Osteocyte (in vitro differentiated cells): Measurements from ENCODE around the gene TEX261. TPM values are rescaled to one million over a fixed set of nuclear protein-coding genes. Genes with fewer than 3 reads are reported as not detected.

Experiments used
- DNase-seq: peaks from one replicate; pipeline ENCODE4 v3.0.0; 2021; ENCODE audit warnings: mixed read lengths; ENCODE audit not compliant: unreplicated experiment; ENCODE audit errors: extremely low spot score
- H3K27ac Mint-ChIP-seq: one replicate; pipeline ENCODE4 v1.8.0; 2021; ENCODE audit warnings: mild to moderate bottlenecking, mixed read lengths; ENCODE audit not compliant: unreplicated experiment
- H3K27me3 Mint-ChIP-seq: one replicate; pipeline ENCODE4 v1.8.0; 2021; ENCODE audit warnings: mixed read lengths; ENCODE audit not compliant: unreplicated experiment
- H3K36me3 Mint-ChIP-seq: one replicate; pipeline ENCODE4 v1.8.0; 2021; ENCODE audit warnings: mixed read lengths; ENCODE audit not compliant: unreplicated experiment
- H3K4me1 Mint-ChIP-seq: one replicate; pipeline ENCODE4 v1.8.0; 2021; ENCODE audit warnings: mixed read lengths; ENCODE audit not compliant: unreplicated experiment
- H3K4me3 Mint-ChIP-seq: one replicate; pipeline ENCODE4 v1.8.0; 2021; ENCODE audit warnings: mild to moderate bottlenecking, moderate library complexity, mixed read lengths; ENCODE audit not compliant: unreplicated experiment
- H3K9me3 Mint-ChIP-seq: one replicate; pipeline ENCODE4 v1.8.0; 2021; ENCODE audit warnings: mixed read lengths; ENCODE audit not compliant: unreplicated experiment
- total RNA-seq: library from RNA; stranded (reverse); gene quantifications from 2 replicates; pipeline ENCODE4 v1.2.1, GENCODE V29; 2021
- TF ChIP-seq, protein P1 (sequence below): fragments of 200-600 bp; sonication (generic); IDR thresholded peaks from 2 replicates; pipeline ENCODE4 v1.5.0; 2021; ENCODE audit warnings: antibody characterized with exemption, mild to moderate bottlenecking, moderate library complexity

TEX261 gene
- total RNA-seq, 1 donor from 2014 or later, result 71.2 TPM

DNA sequence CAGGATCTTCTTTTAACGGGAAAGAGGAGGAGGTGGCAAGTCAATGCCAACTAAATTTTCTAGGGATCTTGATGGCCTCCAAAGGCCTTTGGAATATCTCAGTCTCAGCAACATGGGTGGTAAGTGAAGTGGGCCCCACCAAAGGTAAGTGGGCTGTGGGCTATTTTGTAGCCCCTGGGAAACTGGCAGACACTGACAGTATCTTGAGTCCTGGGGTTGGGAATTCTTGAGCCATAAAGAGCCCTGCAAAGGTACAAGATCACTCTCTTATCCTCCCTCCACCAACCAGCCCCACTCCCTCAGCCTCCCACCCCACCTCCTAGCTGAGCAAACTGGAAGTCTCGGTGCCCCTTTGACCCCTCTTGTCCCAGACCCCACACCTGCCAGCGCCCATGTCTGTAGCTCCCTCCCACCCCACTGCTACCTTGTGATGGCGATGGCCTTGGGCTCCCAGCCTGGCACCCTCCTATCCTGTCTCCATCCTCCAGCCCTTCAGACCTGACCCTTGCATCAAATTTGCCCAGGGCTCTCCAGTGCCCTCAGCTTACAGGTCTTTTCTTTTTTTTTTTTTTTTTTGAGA is 50.5 kb downstream of the TEX261 start:
- H3K27ac Mint-ChIP-seq, result no peak overlapping the region
- TF ChIP-seq, protein P1, sequence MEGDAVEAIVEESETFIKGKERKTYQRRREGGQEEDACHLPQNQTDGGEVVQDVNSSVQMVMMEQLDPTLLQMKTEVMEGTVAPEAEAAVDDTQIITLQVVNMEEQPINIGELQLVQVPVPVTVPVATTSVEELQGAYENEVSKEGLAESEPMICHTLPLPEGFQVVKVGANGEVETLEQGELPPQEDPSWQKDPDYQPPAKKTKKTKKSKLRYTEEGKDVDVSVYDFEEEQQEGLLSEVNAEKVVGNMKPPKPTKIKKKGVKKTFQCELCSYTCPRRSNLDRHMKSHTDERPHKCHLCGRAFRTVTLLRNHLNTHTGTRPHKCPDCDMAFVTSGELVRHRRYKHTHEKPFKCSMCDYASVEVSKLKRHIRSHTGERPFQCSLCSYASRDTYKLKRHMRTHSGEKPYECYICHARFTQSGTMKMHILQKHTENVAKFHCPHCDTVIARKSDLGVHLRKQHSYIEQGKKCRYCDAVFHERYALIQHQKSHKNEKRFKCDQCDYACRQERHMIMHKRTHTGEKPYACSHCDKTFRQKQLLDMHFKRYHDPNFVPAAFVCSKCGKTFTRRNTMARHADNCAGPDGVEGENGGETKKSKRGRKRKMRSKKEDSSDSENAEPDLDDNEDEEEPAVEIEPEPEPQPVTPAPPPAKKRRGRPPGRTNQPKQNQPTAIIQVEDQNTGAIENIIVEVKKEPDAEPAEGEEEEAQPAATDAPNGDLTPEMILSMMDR, result no peak
- peak; percentile 51 for DNase-seq
- no peaks in the 10 kb centered on the region for H3K9me3 Mint-ChIP-seq
- H3K4me1 Mint-ChIP-seq, result peaks cover 26% of the 10 kb centered on the region
- no peaks in the 10 kb centered on the region for H3K27me3 Mint-ChIP-seq
- no peak overlapping the region for H3K4me3 Mint-ChIP-seq
- no peaks in the 10 kb centered on the region for H3K36me3 Mint-ChIP-seq

DNA sequence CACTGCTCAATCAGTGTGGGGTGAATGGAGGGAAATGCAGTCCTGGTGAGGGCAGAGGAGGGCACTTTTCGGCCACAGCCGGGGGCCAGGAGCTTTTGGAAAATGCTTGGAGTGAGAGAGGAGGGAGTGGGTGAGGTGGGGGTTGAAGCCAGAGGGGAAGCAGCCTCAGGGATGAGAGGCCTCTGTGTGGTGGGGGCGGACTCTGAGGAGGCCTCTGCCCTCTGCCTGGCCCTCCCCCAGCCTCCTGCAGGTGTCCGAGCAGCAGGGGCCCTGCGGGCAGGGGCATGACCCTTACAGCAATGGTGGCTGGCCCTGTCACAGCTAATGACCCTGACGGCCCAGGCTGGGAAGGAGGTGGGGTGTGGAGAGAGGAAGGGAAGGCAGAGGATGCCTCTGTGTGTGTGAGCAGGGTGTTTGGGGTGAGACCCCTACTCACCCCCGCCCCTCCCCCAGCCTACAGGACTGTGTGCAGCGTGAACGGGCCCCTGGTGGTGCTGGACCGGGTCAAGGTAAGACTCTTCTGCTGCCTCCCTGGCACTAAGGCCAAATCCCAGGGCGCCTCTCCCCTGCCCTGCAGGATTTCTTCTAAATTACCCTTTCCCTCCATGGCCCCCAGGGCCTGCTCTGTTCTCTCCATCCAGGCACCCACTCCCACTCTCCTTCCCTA is 51.3 kb downstream of the TEX261 start:
- no peaks in the 10 kb centered on the region for H3K27me3 Mint-ChIP-seq
- DNase-seq, result peak; percentile 73
- no peak overlapping the region for H3K4me3 Mint-ChIP-seq
- peaks cover 25% of the 10 kb centered on the region for H3K4me1 Mint-ChIP-seq
- H3K9me3 Mint-ChIP-seq, result no peaks in the 10 kb centered on the region
- H3K27ac Mint-ChIP-seq, result no peak overlapping the region
- H3K36me3 Mint-ChIP-seq, result no peaks in the 10 kb centered on the region
- TF ChIP-seq, protein P1, result no peak

DNA sequence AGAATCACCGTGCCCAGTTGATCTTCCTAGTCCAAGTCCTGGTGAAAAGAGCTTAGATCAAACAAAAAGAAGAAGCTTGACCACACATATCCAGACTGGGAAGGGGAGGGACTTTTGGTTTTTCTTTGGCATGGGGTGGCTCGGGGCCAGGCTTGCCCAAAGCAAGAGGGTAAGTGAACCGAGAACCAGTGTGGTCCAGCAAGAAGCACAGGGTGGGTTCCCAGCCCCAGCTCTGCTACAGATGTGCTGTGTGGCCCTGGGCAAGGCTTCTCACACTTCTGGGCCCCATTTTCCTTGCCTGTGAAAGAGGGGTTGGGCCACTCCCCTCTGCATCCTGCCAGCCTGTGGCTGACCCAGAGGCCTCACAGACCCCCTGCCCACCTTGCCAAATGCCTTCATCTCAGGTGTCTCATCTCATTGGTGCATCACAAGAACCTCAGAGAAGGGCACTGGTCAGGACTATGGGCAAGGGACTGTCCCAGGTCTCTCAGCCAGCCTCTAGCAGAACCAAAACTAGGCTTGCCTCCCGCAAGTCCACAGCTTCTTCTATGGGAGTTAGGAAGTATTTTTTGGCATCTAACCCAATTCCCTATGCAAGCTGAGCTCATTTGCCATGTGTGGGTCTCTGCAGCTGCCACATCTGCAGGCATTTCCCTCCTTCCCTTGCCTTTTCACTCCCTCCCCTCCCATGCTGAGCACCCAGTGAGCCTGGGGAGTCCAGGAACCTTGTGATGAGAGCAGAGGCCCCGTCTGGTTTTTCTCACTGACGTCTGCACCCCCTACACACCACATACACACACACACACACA is 52.1 kb downstream of the TEX261 start:
- H3K36me3 Mint-ChIP-seq, result no peaks in the 10 kb centered on the region
- H3K9me3 Mint-ChIP-seq, result no peaks in the 10 kb centered on the region
- peaks cover 19% of the 10 kb centered on the region for H3K4me1 Mint-ChIP-seq
- H3K4me3 Mint-ChIP-seq, result no peak overlapping the region
- no peaks in the 10 kb centered on the region for H3K27me3 Mint-ChIP-seq
- TF ChIP-seq, protein P1, result no peak
- DNase-seq, result no peak
- H3K27ac Mint-ChIP-seq, result no peak overlapping the region

- Mint-ChIP-seq H3K4me3 (no peak overlapping the region), H3K9me3 (no peaks in the 10 kb centered on the region), H3K36me3 (no peaks in the 10 kb centered on the region), H3K27ac (no peak overlapping the region), H3K4me1 (peaks cover 15% of the 10 kb centered on the region), H3K27me3 (no peaks in the 10 kb centered on the region)
- TF ChIP-seq, protein P1, result no peak
- no peak for DNase-seq
These were observed 53.0 kb downstream of the TEX261 start for GRCh38 chr2:70941701-70942100.

- no peak overlapping the region for H3K27ac Mint-ChIP-seq
- H3K36me3 Mint-ChIP-seq, result no peaks in the 10 kb centered on the region
- TF ChIP-seq, protein P1, result no peak
- no peaks in the 10 kb centered on the region for H3K27me3 Mint-ChIP-seq
- no peaks in the 10 kb centered on the region for H3K9me3 Mint-ChIP-seq
- no peak for DNase-seq
- peaks cover 13% of the 10 kb centered on the region for H3K4me1 Mint-ChIP-seq
- no peak overlapping the region for H3K4me3 Mint-ChIP-seq
These were observed 53.5 kb downstream of the TEX261 start for GRCh38 chr2:70941186-70941585.
